HCT116 (cell line): ENCODE data around the gene BRS3. TPM values are rescaled to one million over a fixed set of nuclear protein-coding genes. Genes with fewer than 3 reads are reported as not detected.
"Not testable (repeated sequence)": the region's sequence is repeated elsewhere in the genome, so short reads cannot be mapped to it uniquely, and the experiment has no call there.

Experiments
- ATAC-seq: fragments of 200-7000 bp; cut with Tn5 transposase; 2 replicates; pipeline ENCODE4 v1.9.1; 2020; ENCODE audit warnings: mild to moderate bottlenecking, moderate library complexity
- BruUV-seq: library from RNA; stranded (reverse); fragments of 400-500 nt; replicated peaks from 2 replicates; lab custom pipeline; 2021; lab: Mats Ljungman, UMichigan
- CTCF ChIA-PET: fragments of 300-600 bp; sonication (Branson Sonifier 250); formaldehyde crosslinking; loops from one replicate; lab custom pipeline; 2021; ENCODE audit warnings: antibody characterized with exemption; lab: Charles Lee
- POLR2A ChIA-PET: fragments of 300-600, 350-600 bp; sonication (Branson Sonifier 250); formaldehyde crosslinking; loops from one replicate; lab custom pipeline; 2021; ENCODE audit warnings: antibody characterized with exemption; lab: Charles Lee
- RAD21 ChIA-PET, 2 experiments: fragments of 300-600 bp; sonication (Branson Sonifier 250); formaldehyde crosslinking; loops; one replicate each; lab custom pipeline; 2023; ENCODE audit warnings: low total read pairs in 2 of 2; ENCODE audit not compliant: uncharacterized antibody in 2 of 2, unreplicated experiment in 2 of 2, low non-redundant PET in 1 of 2; lab: Charles Lee
- DNase-seq: peaks from one replicate; pipeline ENCODE4 v3.0.0-alpha.2; 2010; ENCODE audit warnings: low read depth, low spot score
- H2AFZ ChIP-seq: fragments of 200-600 bp; shearing (Covaris generic), sonication (generic); 2 replicates; pipeline ENCODE4 v1.6.1; 2017; ENCODE audit warnings: low read depth, mixed run types, mixed read lengths, antibody characterized with exemption, low read length; ENCODE audit not compliant: poor library complexity, severe bottlenecking
- H3K27ac ChIP-seq: 2 replicates; pipeline ENCODE4 v1.5.1; 2012; ENCODE audit warnings: low read depth, low read length
- H3K27me3 ChIP-seq: fragments of 200-600 bp; sonication (generic); 2 replicates; pipeline ENCODE4 v1.6.1; 2016; ENCODE audit warnings: mixed run types, low read length, mixed read lengths; ENCODE audit not compliant: insufficient read depth
- H3K36me3 ChIP-seq, 2 experiments: fragments of 200-500 bp in 1 of 2; fragments of 200-600 bp in 1 of 2; sonication (Bioruptor generic) in 1 of 2; sonication (generic) in 1 of 2; 2 replicates each; pipeline versions ENCODE4 v1.5.1 to v1.6.1; 2014 to 2016; ENCODE audit warnings: low read length in 2 of 2, inconsistent platforms in 1 of 2, mixed read lengths in 1 of 2, mixed run types in 1 of 2; ENCODE audit not compliant: insufficient read depth in 2 of 2, control insufficient read depth in 1 of 2
- H3K4me1 ChIP-seq, 2 experiments: fragments of 200-600 bp in 1 of 2; sonication (generic) in 1 of 2; 2 replicates each; pipeline versions ENCODE4 v1.5.1 to v1.6.1; 2012 to 2017; ENCODE audit warnings: low read length in 2 of 2, inconsistent platforms in 1 of 2, mild to moderate bottlenecking in 1 of 2, mixed read lengths in 1 of 2, mixed run types in 1 of 2, moderate library complexity in 1 of 2; ENCODE audit not compliant: insufficient read depth in 2 of 2, control insufficient read depth in 1 of 2
- H3K4me2 ChIP-seq: fragments of 200-600 bp; sonication (generic); 2 replicates; pipeline ENCODE4 v1.6.1; 2017; ENCODE audit warnings: mixed run types, low read length, mixed read lengths
- H3K4me3 ChIP-seq, 2 experiments: fragments of 200-600 bp in 1 of 2; sonication (generic) in 1 of 2; replicated peaks in 1 of 2; 2 replicates each; pipeline ENCODE4 v1.5.1; 2011 to 2016; ENCODE audit warnings: low read length in 2 of 2, control low read depth in 1 of 2, low read depth in 1 of 2, mild to moderate bottlenecking in 1 of 2, mixed read lengths in 1 of 2, mixed run types in 1 of 2
- H3K79me2 ChIP-seq: fragments of 200-600 bp; sonication (generic); 2 replicates; pipeline ENCODE4 v1.6.1; 2017; ENCODE audit warnings: mild to moderate bottlenecking, mixed run types, low read length, moderate library complexity, mixed read lengths; ENCODE audit not compliant: insufficient read depth
- H3K9ac ChIP-seq: fragments of 200-600 bp; sonication (generic); 2 replicates; pipeline ENCODE4 v1.6.1; 2016; ENCODE audit warnings: low read length, mixed read lengths
- H3K9me2 ChIP-seq: fragments of 200-600 bp; sonication (generic), shearing (Covaris generic); 2 replicates; pipeline ENCODE4 v1.6.1; 2017; ENCODE audit warnings: mixed run types, mild to moderate bottlenecking, moderate library complexity; ENCODE audit not compliant: insufficient read depth
- H3K9me3 ChIP-seq, 2 experiments: fragments of 200-500 bp in 1 of 2; fragments of 200-600 bp in 1 of 2; sonication (Bioruptor generic) in 1 of 2; sonication (generic) in 1 of 2; 2 replicates each; pipeline ENCODE4 v1.6.1; 2014 to 2017; ENCODE audit warnings: low read length in 2 of 2, mixed read lengths in 2 of 2, inconsistent platforms in 1 of 2, low read depth in 1 of 2, mild to moderate bottlenecking in 1 of 2, mixed run types in 1 of 2, moderate library complexity in 1 of 2; ENCODE audit not compliant: control insufficient read depth in 1 of 2, insufficient read depth in 1 of 2
- H4K20me1 ChIP-seq: fragments of 200-600 bp; sonication (generic), shearing (Covaris generic); 2 replicates; pipeline ENCODE4 v1.6.1; 2017; ENCODE audit warnings: mixed run types, mild to moderate bottlenecking, moderate library complexity; ENCODE audit not compliant: insufficient read depth
- EGR1 ChIP-seq: IDR thresholded peaks from 2 replicates; pipeline ENCODE4 v1.6.1; 2012; ENCODE audit warnings: low read depth
- ELF1 ChIP-seq: IDR thresholded peaks from 2 replicates; pipeline ENCODE4 v1.6.1; 2012; ENCODE audit warnings: low read depth, borderline replicate concordance
- EZH2 ChIP-seq: fragments of 200-600 bp; sonication (generic); IDR thresholded peaks from 2 replicates; pipeline ENCODE4 v1.6.1; 2017; ENCODE audit warnings: antibody characterized with exemption, mixed run types
- EZH2phosphoT487 ChIP-seq: fragments of 200-600 bp; IDR thresholded peaks from 2 replicates; pipeline ENCODE4 v1.6.1; 2018; ENCODE audit warnings: antibody characterized with exemption, borderline replicate concordance
- FOSL1 ChIP-seq: IDR thresholded peaks from 2 replicates; pipeline ENCODE4 v1.6.1; 2012; ENCODE audit warnings: low read depth
- JUND ChIP-seq: IDR thresholded peaks from 2 replicates; pipeline ENCODE4 v1.6.1; 2012
- MAX ChIP-seq: IDR thresholded peaks from 2 replicates; pipeline ENCODE4 v1.6.1; 2012
- POLR2A ChIP-seq: IDR thresholded peaks from 2 replicates; pipeline ENCODE4 v1.7.0; 2011; ENCODE audit warnings: borderline replicate concordance; ENCODE audit not compliant: insufficient read depth, insufficient read length; ENCODE audit errors: extremely low read depth
- POLR2AphosphoS5 ChIP-seq: IDR thresholded peaks from 2 replicates; pipeline ENCODE4 v1.6.1; 2011; ENCODE audit warnings: mild to moderate bottlenecking, low read depth, low read length, moderate library complexity
- RAD21 ChIP-seq: IDR thresholded peaks from 2 replicates; pipeline ENCODE4 v1.6.1; 2012; ENCODE audit warnings: low read depth, mild to moderate bottlenecking
- SIN3A ChIP-seq: IDR thresholded peaks from 2 replicates; pipeline ENCODE4 v1.6.1; 2012; ENCODE audit warnings: low read depth
- SP1 ChIP-seq: IDR thresholded peaks from 2 replicates; pipeline ENCODE4 v1.6.1; 2012; ENCODE audit warnings: low read depth
- TCF7L2 ChIP-seq: IDR thresholded peaks from 2 replicates; pipeline ENCODE4 v1.7.0; 2011; ENCODE audit warnings: borderline replicate concordance, inconsistent platforms; ENCODE audit not compliant: insufficient read depth, insufficient read length; ENCODE audit errors: extremely low read depth
- YY1 ChIP-seq: IDR thresholded peaks from 2 replicates; pipeline ENCODE4 v1.6.1; 2011; ENCODE audit warnings: low read length, low read depth, moderate library complexity, mild to moderate bottlenecking; ENCODE audit not compliant: insufficient replicate concordance; ENCODE audit errors: extremely low read depth
- ZBTB33 ChIP-seq: IDR thresholded peaks from 2 replicates; pipeline ENCODE4 v1.6.1; 2011; ENCODE audit warnings: mild to moderate bottlenecking, low read length, moderate library complexity; ENCODE audit not compliant: insufficient replicate concordance; ENCODE audit errors: extremely low read depth
- ZFX ChIP-seq: fragments of 450-650 bp; IDR thresholded peaks from 2 replicates; pipeline ENCODE4 v1.6.1; 2017
- ZNF274 ChIP-seq: fragments of 200-500 bp; sonication (Bioruptor generic); IDR thresholded peaks from 2 replicates; pipeline ENCODE4 v1.6.1; 2014; ENCODE audit warnings: mild to moderate bottlenecking, low read depth, low read length, inconsistent platforms
- intact Hi-C: fragments of 100-400 bp; cut with micrococcal nuclease; formaldehyde crosslinking; loops from 2 replicates; pipeline ENCODE4 v1.10.0; 2022
- total RNA-seq: library from RNA; stranded (reverse); gene quantifications from one replicate; pipeline ENCODE4 v1.2.1, GENCODE V29; 2021; ENCODE audit not compliant: unreplicated experiment
- TF ChIP-seq, protein P1 (sequence below): IDR thresholded peaks from 2 replicates; pipeline ENCODE4 v1.6.1; 2012; ENCODE audit warnings: low read depth

BRS3 gene
- total RNA-seq, 1 experiment from 2014 or later = not detected

DNA sequence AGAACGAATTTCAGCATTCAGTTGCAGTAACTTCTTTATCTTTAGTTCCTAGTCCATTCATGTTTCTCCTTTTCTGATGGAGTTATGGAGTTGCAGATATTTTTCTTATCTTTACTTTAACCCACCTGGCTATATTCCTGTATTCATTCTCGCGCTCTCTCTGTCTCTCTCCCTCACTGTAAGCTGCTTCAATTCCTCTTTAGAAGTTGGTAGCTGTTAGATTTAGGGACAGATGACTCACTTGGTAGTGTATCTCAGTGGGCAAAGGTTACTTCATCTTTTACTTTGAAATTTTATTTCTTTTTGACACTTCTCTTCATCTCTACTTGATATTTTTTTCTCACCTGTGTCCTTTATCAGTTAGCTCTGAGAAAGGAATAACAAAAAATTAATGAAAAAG lies 49.6 kb upstream of the BRS3 start:
- Histone ChIP-seq H3K9ac (no peak overlapping the region), H3K9me3 (no peaks in the 10 kb centered on the region), H3K4me2 (no peak overlapping the region), H3K4me1 (no peaks in the 10 kb centered on the region), H2AFZ (no peak overlapping the region), H4K20me1 (no peaks in the 10 kb centered on the region), H3K79me2 (no peaks in the 10 kb centered on the region), H3K27ac (no peak overlapping the region), H3K4me3 (no peak overlapping the region), H3K9me2 (no peaks in the 10 kb centered on the region), H3K27me3 (no peaks in the 10 kb centered on the region), H3K36me3 (no peaks in the 10 kb centered on the region)
- RAD21 ChIA-PET = no interaction called here
- TF ChIP-seq SIN3A (no peak), TCF7L2 (no peak), ELF1 (no peak), SP1 (no peak), MAX (no peak), ZBTB33 (no peak), ZFX (no peak), EZH2 (no peak), EGR1 (no peak), RAD21 (no peak), JUND (no peak), ZNF274 (no peak), POLR2A (no peak), EZH2phosphoT487 (no peak), FOSL1 (no peak), POLR2AphosphoS5 (no peak), YY1 (no peak)
- TF ChIP-seq, protein P1, sequence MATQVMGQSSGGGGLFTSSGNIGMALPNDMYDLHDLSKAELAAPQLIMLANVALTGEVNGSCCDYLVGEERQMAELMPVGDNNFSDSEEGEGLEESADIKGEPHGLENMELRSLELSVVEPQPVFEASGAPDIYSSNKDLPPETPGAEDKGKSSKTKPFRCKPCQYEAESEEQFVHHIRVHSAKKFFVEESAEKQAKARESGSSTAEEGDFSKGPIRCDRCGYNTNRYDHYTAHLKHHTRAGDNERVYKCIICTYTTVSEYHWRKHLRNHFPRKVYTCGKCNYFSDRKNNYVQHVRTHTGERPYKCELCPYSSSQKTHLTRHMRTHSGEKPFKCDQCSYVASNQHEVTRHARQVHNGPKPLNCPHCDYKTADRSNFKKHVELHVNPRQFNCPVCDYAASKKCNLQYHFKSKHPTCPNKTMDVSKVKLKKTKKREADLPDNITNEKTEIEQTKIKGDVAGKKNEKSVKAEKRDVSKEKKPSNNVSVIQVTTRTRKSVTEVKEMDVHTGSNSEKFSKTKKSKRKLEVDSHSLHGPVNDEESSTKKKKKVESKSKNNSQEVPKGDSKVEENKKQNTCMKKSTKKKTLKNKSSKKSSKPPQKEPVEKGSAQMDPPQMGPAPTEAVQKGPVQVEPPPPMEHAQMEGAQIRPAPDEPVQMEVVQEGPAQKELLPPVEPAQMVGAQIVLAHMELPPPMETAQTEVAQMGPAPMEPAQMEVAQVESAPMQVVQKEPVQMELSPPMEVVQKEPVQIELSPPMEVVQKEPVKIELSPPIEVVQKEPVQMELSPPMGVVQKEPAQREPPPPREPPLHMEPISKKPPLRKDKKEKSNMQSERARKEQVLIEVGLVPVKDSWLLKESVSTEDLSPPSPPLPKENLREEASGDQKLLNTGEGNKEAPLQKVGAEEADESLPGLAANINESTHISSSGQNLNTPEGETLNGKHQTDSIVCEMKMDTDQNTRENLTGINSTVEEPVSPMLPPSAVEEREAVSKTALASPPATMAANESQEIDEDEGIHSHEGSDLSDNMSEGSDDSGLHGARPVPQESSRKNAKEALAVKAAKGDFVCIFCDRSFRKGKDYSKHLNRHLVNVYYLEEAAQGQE = no peak
- POLR2A ChIA-PET = no interaction called here
- DNase-seq = no peak
- intact Hi-C loops = no loop called here
- CTCF ChIA-PET = no interaction called here
- ATAC-seq = no peak
- BruUV-seq = no TSS peak

GRCh38 chrX:136445674-136446073 lies 42.1 kb upstream of the BRS3 start:
- H3K27me3 ChIP-seq, CTCF ChIA-PET, ATAC-seq, POLR2A ChIA-PET, H3K27ac ChIP-seq, H3K9me2 ChIP-seq, H3K4me1 ChIP-seq, H2AFZ ChIP-seq, RAD21 ChIA-PET, H3K36me3 ChIP-seq, BruUV-seq, H3K9me3 ChIP-seq, DNase-seq, H3K79me2 ChIP-seq, H4K20me1 ChIP-seq, H3K4me2 ChIP-seq, intact Hi-C loops, H3K9ac ChIP-seq, H3K4me3 ChIP-seq: not testable (repeated sequence)
